Vagina (tissue), 2 donors: ENCODE results near the gene MYO3B. TPM values are rescaled to one million over a fixed set of nuclear protein-coding genes. Genes with fewer than 3 reads are reported as not detected.

Experiments
- DNase-seq, 2 donors: peaks; one replicate each; pipeline ENCODE4 v3.0.0-alpha.2; 2017; ENCODE audit errors: extremely low spot score in 2 of 2
- H3K27ac ChIP-seq: fragments of 200-600 bp; sonication (generic); one replicate; pipeline ENCODE4 v1.5.1; 2019
- H3K27me3 ChIP-seq: fragments of 200-600 bp; sonication (generic); one replicate; pipeline ENCODE4 v1.5.1; 2019
- H3K36me3 ChIP-seq, 2 donors: fragments of 200-600 bp; sonication (generic); one replicate each; pipeline ENCODE4 v1.5.1; 2017 to 2019
- H3K4me1 ChIP-seq: fragments of 200-600 bp; sonication (generic); one replicate; pipeline ENCODE4 v1.5.1; 2019
- H3K4me3 ChIP-seq, 2 donors: fragments of 200-600 bp; sonication (generic); 1 replicate in 1 of 2; 2 replicates in 1 of 2; pipeline ENCODE4 v1.5.1; 2016 to 2019
- H3K9me3 ChIP-seq: fragments of 200-600 bp; sonication (generic); one replicate; pipeline ENCODE4 v1.5.1; 2019
- CTCF ChIP-seq, 3 experiments: fragments of 450-650 bp in 2 of 3; fragments of 200-600 bp in 1 of 3; sonication (generic) in 1 of 3; IDR thresholded peaks; one replicate each; pipeline ENCODE4 v1.5.1; 2017 to 2019; ENCODE audit warnings: antibody characterized with exemption in 3 of 3, mild to moderate bottlenecking in 2 of 3, moderate library complexity in 2 of 3
- POLR2A ChIP-seq, 2 donors: fragments of 450-650 bp; IDR thresholded peaks; one replicate each; pipeline ENCODE4 v1.6.1; 2017; ENCODE audit warnings: antibody characterized with exemption in 2 of 2, mild to moderate bottlenecking in 2 of 2, moderate library complexity in 2 of 2
- POLR2AphosphoS5 ChIP-seq, 2 donors: sonication (generic); formaldehyde crosslinking; IDR thresholded peaks; one replicate each; pipeline ENCODE4 v1.9.0; 2017; ENCODE audit warnings: antibody characterized with exemption in 2 of 2, mild to moderate bottlenecking in 2 of 2, low read depth in 1 of 2; ENCODE audit not compliant: insufficient read depth in 1 of 2
- intact Hi-C: fragments of 100-400 bp; cut with DNase I; formaldehyde crosslinking; loops from one replicate; pipeline ENCODE4 v1.15.1; 2023
- total RNA-seq: library from RNA; depleted of rRNA; stranded (reverse); fragments of >200 nt; gene quantifications from one replicate; pipeline ENCODE4 v1.2.3, GENCODE V29; 2016

Gene MYO3B
- total RNA-seq, 1 donor from 2014 or later: 0.49 TPM

GRCh38 chr2:170305711-170306110 lies 127.8 kb downstream of the MYO3B start:
- intact Hi-C loops: no loop called here
- Histone ChIP-seq H3K27me3 (no peaks in the 10 kb centered on the region), H3K27ac (no peak overlapping the region), H3K4me1 (no peaks in the 10 kb centered on the region), H3K36me3 (no peaks in the 10 kb centered on the region), H3K4me3 (no peak overlapping the region), H3K9me3 (no peaks in the 10 kb centered on the region)
- no peak for DNase-seq
- TF ChIP-seq CTCF (IDR thresholded peaks at IDR 0.05): no peak

DNA sequence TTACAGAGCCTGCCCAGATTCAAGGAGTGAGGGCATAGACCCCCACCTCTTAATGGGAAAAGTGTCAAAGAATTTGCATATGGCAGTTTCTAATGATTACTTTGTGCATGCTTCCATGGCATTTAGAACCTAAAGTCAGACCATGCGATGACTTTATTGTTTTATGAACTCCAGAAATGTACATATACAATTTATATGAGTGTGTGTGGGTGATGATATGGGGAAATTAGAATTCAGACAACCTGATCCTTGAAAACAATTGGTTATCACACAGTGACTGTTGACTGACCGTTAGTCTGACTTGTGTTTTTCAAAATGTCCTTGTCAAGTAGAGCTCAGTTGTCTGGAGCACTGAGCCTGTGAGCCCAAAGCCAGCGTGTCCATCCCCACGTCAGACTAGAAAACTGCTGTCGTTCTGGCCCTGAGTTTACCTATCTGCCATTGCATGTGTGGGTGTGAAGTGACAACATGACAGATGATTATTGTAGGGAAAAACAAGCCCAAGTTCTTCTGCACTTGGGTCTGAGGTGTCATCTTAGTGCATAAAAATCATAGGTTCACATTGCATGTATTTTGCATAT lies 128.4 kb downstream of the MYO3B start:
- Histone ChIP-seq H3K9me3 (no peaks in the 10 kb centered on the region), H3K27me3 (no peaks in the 10 kb centered on the region), H3K4me3 (no peak overlapping the region), H3K36me3 (no peaks in the 10 kb centered on the region), H3K27ac (no peak overlapping the region), H3K4me1 (no peaks in the 10 kb centered on the region)
- intact Hi-C loops: no loop called here
- DNase-seq: no peak
- TF ChIP-seq CTCF (IDR thresholded peaks at IDR 0.05): no peak
- TF ChIP-seq POLR2A (IDR thresholded peaks at IDR 0.05): no peak
- no peak for TF ChIP-seq POLR2AphosphoS5 (IDR thresholded peaks at IDR 0.05; ENCODE audit: insufficient read depth in 1 of 2, low read depth in 1 of 2)

DNA sequence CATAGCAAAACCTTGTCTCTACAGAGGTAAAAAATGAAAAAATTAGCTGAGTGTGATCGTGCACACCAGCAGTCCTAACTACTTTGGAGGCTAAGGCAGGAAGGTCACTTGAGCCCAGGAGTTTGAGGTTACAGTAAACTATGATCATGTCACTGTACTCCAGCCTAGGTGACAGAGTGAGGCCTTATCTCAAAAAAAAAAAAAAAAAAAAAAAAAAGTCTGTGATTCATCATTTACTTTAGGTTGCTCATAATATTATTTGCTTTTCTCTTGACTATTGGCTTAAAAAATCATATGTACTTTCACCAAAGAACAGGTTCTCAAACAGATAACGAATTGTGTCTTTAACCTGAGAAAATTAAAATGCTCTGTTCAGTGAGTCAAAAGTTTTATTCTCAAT lies 129.1 kb downstream of the MYO3B start:
- no peaks in the 10 kb centered on the region for H3K27me3 ChIP-seq
- no peak overlapping the region for H3K27ac ChIP-seq
- no peaks in the 10 kb centered on the region for H3K36me3 ChIP-seq
- H3K4me3 ChIP-seq: no peak overlapping the region
- no peaks in the 10 kb centered on the region for H3K4me1 ChIP-seq
- intact Hi-C loops: no loop called here
- H3K9me3 ChIP-seq: no peaks in the 10 kb centered on the region
- TF ChIP-seq CTCF (IDR thresholded peaks at IDR 0.05) (no peak), POLR2A (IDR thresholded peaks at IDR 0.05) (no peak), POLR2AphosphoS5 (IDR thresholded peaks at IDR 0.05; ENCODE audit: insufficient read depth in 1 of 2, low read depth in 1 of 2) (no peak)
- no peak for DNase-seq

DNA sequence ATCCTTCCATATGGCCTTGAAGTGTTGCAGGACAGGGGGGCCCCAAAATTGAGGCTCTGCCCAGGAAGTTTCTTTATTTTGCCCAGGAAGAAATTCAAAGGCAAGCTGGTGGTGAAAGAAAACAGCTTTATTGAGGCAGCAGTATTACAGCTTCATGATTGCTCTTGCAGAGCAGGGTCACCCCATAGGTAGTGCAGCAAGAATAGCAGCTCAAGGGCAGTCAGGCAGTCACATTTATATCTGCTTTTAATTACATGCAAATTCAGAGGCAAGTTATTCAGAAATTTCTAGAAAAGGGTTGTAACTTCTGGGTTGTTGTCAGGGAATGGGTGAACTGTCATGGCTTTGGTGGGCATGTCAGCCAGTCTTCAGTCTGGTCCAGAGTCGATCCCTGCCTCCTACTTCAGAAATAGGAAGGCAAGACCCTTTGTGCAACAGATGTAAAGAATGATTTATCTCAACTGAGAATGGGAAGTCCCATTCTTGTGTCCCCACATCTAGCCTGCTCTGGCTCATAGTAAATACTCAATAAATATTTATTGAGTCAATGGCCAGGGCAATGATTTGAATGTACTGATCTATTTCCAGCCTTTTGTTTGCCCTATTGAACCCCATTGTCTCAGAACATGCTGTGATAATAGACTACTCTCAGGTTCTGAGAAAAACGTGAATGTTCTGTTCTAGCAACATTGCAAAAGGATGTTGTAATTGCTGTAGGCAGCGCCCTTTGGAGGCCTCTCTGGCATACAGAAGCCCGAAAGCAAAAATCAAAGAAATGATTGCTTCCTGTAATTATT lies 129.8 kb downstream of the MYO3B start:
- Histone ChIP-seq H3K4me1 (no peaks in the 10 kb centered on the region), H3K4me3 (no peak overlapping the region), H3K36me3 (no peaks in the 10 kb centered on the region), H3K9me3 (no peaks in the 10 kb centered on the region), H3K27ac (no peak overlapping the region), H3K27me3 (no peaks in the 10 kb centered on the region)
- TF ChIP-seq POLR2A (IDR thresholded peaks at IDR 0.05) (no peak), POLR2AphosphoS5 (IDR thresholded peaks at IDR 0.05; ENCODE audit: insufficient read depth in 1 of 2, low read depth in 1 of 2) (no peak), CTCF (IDR thresholded peaks at IDR 0.05) (no peak)
- intact Hi-C loops: no loop called here
- DNase-seq: no peak

DNA sequence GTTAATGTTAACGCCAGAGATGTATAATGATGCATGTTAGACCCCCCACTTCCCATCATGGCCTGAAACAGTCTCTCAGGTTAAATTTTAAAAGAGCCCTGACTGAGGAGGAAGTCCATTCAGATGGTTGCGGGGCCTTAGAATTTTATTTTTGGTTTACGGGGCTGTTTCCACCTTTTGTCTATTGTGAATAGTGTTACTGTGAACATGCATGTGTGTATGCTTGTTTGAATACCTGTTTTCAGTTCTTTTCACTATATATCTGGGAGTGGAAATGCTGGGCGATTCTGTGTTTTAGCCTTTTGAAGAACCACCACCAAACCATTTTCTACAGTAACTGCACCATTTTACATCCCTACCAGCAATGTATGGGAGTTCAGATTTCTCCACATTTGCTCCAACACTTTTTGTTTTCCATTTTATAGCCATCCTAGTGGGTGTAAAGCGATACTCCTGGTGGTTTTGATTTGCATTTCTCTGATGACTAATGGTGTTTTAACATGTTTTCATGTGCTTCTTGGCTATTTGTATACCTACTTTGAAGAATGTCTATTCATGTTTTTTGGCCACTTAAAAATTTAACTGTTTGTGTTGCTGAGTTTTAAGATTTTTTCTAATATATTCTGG lies 133.0 kb downstream of the MYO3B start:
- DNase-seq: no peak
- Histone ChIP-seq H3K27ac (no peak overlapping the region), H3K36me3 (no peaks in the 10 kb centered on the region), H3K9me3 (no peaks in the 10 kb centered on the region), H3K4me1 (no peaks in the 10 kb centered on the region), H3K4me3 (no peak overlapping the region), H3K27me3 (no peaks in the 10 kb centered on the region)
- intact Hi-C loops: no loop called here
- TF ChIP-seq CTCF (IDR thresholded peaks at IDR 0.05) (no peak), POLR2AphosphoS5 (IDR thresholded peaks at IDR 0.05; ENCODE audit: insufficient read depth in 1 of 2, low read depth in 1 of 2) (no peak), POLR2A (IDR thresholded peaks at IDR 0.05) (no peak)
